Fibroblast of upper back skin (primary cell): Measurements from ENCODE around the gene PTPN1.
"Not testable (repeated sequence)": the region's sequence is repeated elsewhere in the genome, so short reads cannot be mapped to it uniquely, and the experiment has no call there.

ENCODE experiments used
- DNase-seq: peaks from one replicate; pipeline ENCODE4 v3.0.0-alpha.2; 2013

Gene PTPN1

GRCh38 chr20:50595988-50596693 lies 86.0 kb downstream of the PTPN1 start:
- no peak for DNase-seq

- no peak for DNase-seq
Measured at GRCh38 chr20:50596694-50597021, 86.5 kb downstream of the PTPN1 start.

GRCh38 chr20:50597406-50597969 lies 87.3 kb downstream of the PTPN1 start:
- no peak for DNase-seq

GRCh38 chr20:50598074-50598473 lies 87.9 kb downstream of the PTPN1 start:
- no peak for DNase-seq

- DNase-seq: not testable (repeated sequence)
Measured at GRCh38 chr20:50598768-50599167, 88.6 kb downstream of the PTPN1 start.

- no peak for DNase-seq
Measured at GRCh38 chr20:50600281-50600895, 90.2 kb downstream of the PTPN1 start.

GRCh38 chr20:50601511-50602431 lies 91.6 kb downstream of the PTPN1 start:
- no peak for DNase-seq

- DNase-seq: no peak
Measured at GRCh38 chr20:50602432-50603088, 92.4 kb downstream of the PTPN1 start.

GRCh38 chr20:50604451-50604850 lies 94.3 kb downstream of the PTPN1 start:
- no peak for DNase-seq

- DNase-seq: no peak
Measured at GRCh38 chr20:50605136-50605535, 95.0 kb downstream of the PTPN1 start.

- DNase-seq: no peak
Measured at GRCh38 chr20:50607436-50607835, 97.3 kb downstream of the PTPN1 start.

- no peak for DNase-seq
Measured at GRCh38 chr20:50607850-50608749, 97.9 kb downstream of the PTPN1 start.

- DNase-seq: no peak
Measured at GRCh38 chr20:50608750-50609104, 98.5 kb downstream of the PTPN1 start.

GRCh38 chr20:50609438-50609989 lies 99.3 kb downstream of the PTPN1 start:
- no peak for DNase-seq

- DNase-seq: no peak
Measured at GRCh38 chr20:50610212-50610718, 100.1 kb downstream of the PTPN1 start.

GRCh38 chr20:50611128-50611810 lies 101.1 kb downstream of the PTPN1 start:
- no peak for DNase-seq

- DNase-seq: no peak
Measured at GRCh38 chr20:50613438-50614169, 103.4 kb downstream of the PTPN1 start.

- no peak for DNase-seq
Measured at GRCh38 chr20:50615407-50615806, 105.2 kb downstream of the PTPN1 start.

GRCh38 chr20:50617022-50617421 lies 106.8 kb downstream of the PTPN1 start:
- no peak for DNase-seq

- no peak for DNase-seq
Measured at GRCh38 chr20:50618537-50618936, 108.4 kb downstream of the PTPN1 start.
